Neural progenitor cell (in vitro differentiated cells): Measurements from ENCODE around the gene CHRNB4. TPM values are rescaled to one million over a fixed set of nuclear protein-coding genes. Genes with fewer than 3 reads are reported as not detected.

Source experiments
- DNase-seq: peaks from one replicate; pipeline ENCODE4 v3.0.0-alpha.2; 2016; ENCODE audit warnings: low spot score
- H2AFZ ChIP-seq: fragments of 200-600 bp; sonication (generic); replicated peaks from 2 replicates; pipeline ENCODE4 v1.6.1; 2016; ENCODE audit warnings: antibody characterized with exemption
- H3F3A ChIP-seq: fragments of 200-600 bp; sonication (generic); 2 replicates; pipeline ENCODE4 v1.6.1; 2016; ENCODE audit warnings: antibody characterized with exemption, low read depth
- H3K27ac ChIP-seq: fragments of 200-600 bp; sonication (generic); 2 replicates; pipeline ENCODE4 v1.5.1; 2016; ENCODE audit warnings: mild to moderate bottlenecking
- H3K27me3 ChIP-seq: fragments of 200-600 bp; sonication (generic); 2 replicates; pipeline ENCODE4 v1.6.1; 2016; ENCODE audit warnings: mild to moderate bottlenecking, moderate library complexity
- H3K36me3 ChIP-seq: fragments of 200-600 bp; sonication (generic); 2 replicates; pipeline ENCODE4 v1.5.1; 2016
- H3K4me1 ChIP-seq: fragments of 200-600 bp; sonication (generic); 2 replicates; pipeline ENCODE4 v1.6.1; 2016; ENCODE audit warnings: mixed run types
- H3K4me2 ChIP-seq: fragments of 200-600 bp; sonication (generic); 2 replicates; pipeline ENCODE4 v1.6.1; 2016
- H3K4me3 ChIP-seq: fragments of 200-600 bp; sonication (generic); 2 replicates; pipeline ENCODE4 v1.5.1; 2016
- H3K79me2 ChIP-seq: fragments of 200-600 bp; sonication (generic); 2 replicates; pipeline ENCODE4 v1.6.1; 2016; ENCODE audit warnings: low read depth
- H3K9ac ChIP-seq: fragments of 200-600 bp; sonication (generic); 2 replicates; pipeline ENCODE4 v1.6.1; 2016
- H3K9me3 ChIP-seq: fragments of 200-600 bp; sonication (generic); 2 replicates; pipeline ENCODE4 v1.5.1; 2016; ENCODE audit warnings: low read depth
- H4K20me1 ChIP-seq: fragments of 200-600 bp; sonication (generic); 2 replicates; pipeline ENCODE4 v1.6.1; 2016; ENCODE audit warnings: low read depth
- H3K27ac Mint-ChIP-seq: 3 replicates; pipeline ENCODE4 v1.8.0; 2021; ENCODE audit warnings: mixed read lengths
- H3K27me3 Mint-ChIP-seq: 2 replicates; pipeline ENCODE4 v1.8.0; 2022; ENCODE audit warnings: low read depth, mild to moderate bottlenecking, inconsistent platforms, moderate library complexity, mixed read lengths; ENCODE audit not compliant: insufficient read depth
- H3K36me3 Mint-ChIP-seq: 3 replicates; pipeline ENCODE4 v1.8.0; 2021; ENCODE audit warnings: mixed read lengths
- H3K4me1 Mint-ChIP-seq: 3 replicates; pipeline ENCODE4 v1.8.0; 2021; ENCODE audit warnings: mixed read lengths
- H3K4me3 Mint-ChIP-seq: 3 replicates; pipeline ENCODE4 v1.8.0; 2021; ENCODE audit warnings: mild to moderate bottlenecking, moderate library complexity, mixed read lengths
- H3K9me3 Mint-ChIP-seq: 3 replicates; pipeline ENCODE4 v1.8.0; 2020; ENCODE audit warnings: mixed read lengths
- CTCF ChIP-seq: fragments of 200-600 bp; sonication (generic); IDR thresholded peaks from 2 replicates; pipeline ENCODE4 v1.5.1; 2017; ENCODE audit warnings: antibody characterized with exemption, mild to moderate bottlenecking
- EZH2 ChIP-seq: fragments of 200-600 bp; sonication (generic); IDR thresholded peaks from 2 replicates; pipeline ENCODE4 v1.6.1; 2017; ENCODE audit warnings: antibody characterized with exemption, mild to moderate bottlenecking, moderate library complexity
- EZH2phosphoT487 ChIP-seq: fragments of 200-600 bp; sonication (generic); IDR thresholded peaks from 2 replicates; pipeline ENCODE4 v1.6.1; 2017; ENCODE audit warnings: antibody characterized with exemption
- total RNA-seq: library from RNA; depleted of rRNA; stranded (reverse); fragments of >200 nt; gene quantifications from 2 replicates; pipeline ENCODE4 v1.2.3, GENCODE V29; 2015; ENCODE audit warnings: low replicate concordance

CHRNB4 gene
- total RNA-seq, 1 donor from 2014 or later, result 0.24 TPM

- TF ChIP-seq EZH2phosphoT487, result no peak
- TF ChIP-seq CTCF, result no peak
- TF ChIP-seq EZH2, result no peak
- no peak for DNase-seq
- H3K27me3 Mint-ChIP-seq, result peaks cover 5% of the 10 kb centered on the region
- no peak overlapping the region for H3K27ac Mint-ChIP-seq
- H3K9ac ChIP-seq, result no peak overlapping the region
- no peaks in the 10 kb centered on the region for H3K27me3 ChIP-seq
- no peak overlapping the region for H3K27ac ChIP-seq
- H4K20me1 ChIP-seq, result no peaks in the 10 kb centered on the region
- no peak overlapping the region for H3K4me3 ChIP-seq
- no peak overlapping the region for H3K4me2 ChIP-seq
- no peaks in the 10 kb centered on the region for H3K36me3 Mint-ChIP-seq
- no peak overlapping the region for H2AFZ ChIP-seq
- H3K4me3 Mint-ChIP-seq, result no peak overlapping the region
- no peaks in the 10 kb centered on the region for H3K9me3 Mint-ChIP-seq
- H3F3A ChIP-seq, result no peaks in the 10 kb centered on the region
- no peaks in the 10 kb centered on the region for H3K36me3 ChIP-seq
- H3K4me1 Mint-ChIP-seq, result no peaks in the 10 kb centered on the region
- no peaks in the 10 kb centered on the region for H3K4me1 ChIP-seq
- H3K9me3 ChIP-seq, result no peaks in the 10 kb centered on the region
- no peaks in the 10 kb centered on the region for H3K79me2 ChIP-seq
Measured at GRCh38 chr15:78660584-78660983, 19.6 kb upstream of the CHRNB4 start.

GRCh38 chr15:78658823-78659222 lies 17.8 kb upstream of the CHRNB4 start:
- no peaks in the 10 kb centered on the region for H3F3A ChIP-seq
- Mint-ChIP-seq H3K4me1 (no peaks in the 10 kb centered on the region), H3K27ac (no peak overlapping the region), H3K9me3 (no peaks in the 10 kb centered on the region), H3K27me3 (peaks cover 5% of the 10 kb centered on the region), H3K36me3 (no peaks in the 10 kb centered on the region), H3K4me3 (no peak overlapping the region)
- no peak overlapping the region for H3K4me2 ChIP-seq
- H3K27ac ChIP-seq, result no peak overlapping the region
- no peaks in the 10 kb centered on the region for H3K36me3 ChIP-seq
- H3K27me3 ChIP-seq, result no peaks in the 10 kb centered on the region
- H3K9me3 ChIP-seq, result no peaks in the 10 kb centered on the region
- no peak for DNase-seq
- H3K4me1 ChIP-seq, result no peaks in the 10 kb centered on the region
- no peaks in the 10 kb centered on the region for H3K79me2 ChIP-seq
- H4K20me1 ChIP-seq, result no peaks in the 10 kb centered on the region
- no peak overlapping the region for H3K4me3 ChIP-seq
- no peak overlapping the region for H2AFZ ChIP-seq
- no peak for TF ChIP-seq EZH2
- no peak for TF ChIP-seq CTCF
- TF ChIP-seq EZH2phosphoT487, result no peak
- no peak overlapping the region for H3K9ac ChIP-seq

- H3K9ac ChIP-seq, result no peak overlapping the region
- H3K4me1 ChIP-seq, result peaks cover 6% of the 10 kb centered on the region
- H3F3A ChIP-seq, result no peaks in the 10 kb centered on the region
- no peak for TF ChIP-seq CTCF
- no peak for TF ChIP-seq EZH2
- TF ChIP-seq EZH2phosphoT487, result no peak
- no peaks in the 10 kb centered on the region for H4K20me1 ChIP-seq
- H3K27ac ChIP-seq, result no peak overlapping the region
- H3K79me2 ChIP-seq, result no peaks in the 10 kb centered on the region
- DNase-seq, result no peak
- no peaks in the 10 kb centered on the region for H3K9me3 ChIP-seq
- no peak overlapping the region for H3K4me3 Mint-ChIP-seq
- H3K9me3 Mint-ChIP-seq, result no peaks in the 10 kb centered on the region
- no peak overlapping the region for H3K27ac Mint-ChIP-seq
- no peaks in the 10 kb centered on the region for H3K4me1 Mint-ChIP-seq
- no peak overlapping the region for H3K4me2 ChIP-seq
- no peak overlapping the region for H2AFZ ChIP-seq
- H3K27me3 ChIP-seq, result no peaks in the 10 kb centered on the region
- H3K36me3 ChIP-seq, result no peaks in the 10 kb centered on the region
- no peaks in the 10 kb centered on the region for H3K36me3 Mint-ChIP-seq
- peaks cover 4% of the 10 kb centered on the region for H3K27me3 Mint-ChIP-seq
- H3K4me3 ChIP-seq, result no peak overlapping the region
Measured at GRCh38 chr15:78654272-78654671, 13.3 kb upstream of the CHRNB4 start.
